HCT116 (cell line): Measurements from ENCODE around the gene OR4C5. TPM values are rescaled to one million over a fixed set of nuclear protein-coding genes. Genes with fewer than 3 reads are reported as not detected.

Source experiments
- ATAC-seq: fragments of 200-7000 bp; cut with Tn5 transposase; 2 replicates; pipeline ENCODE4 v1.9.1; 2020; ENCODE audit warnings: mild to moderate bottlenecking, moderate library complexity
- BruUV-seq: library from RNA; stranded (reverse); fragments of 400-500 nt; replicated peaks from 2 replicates; lab custom pipeline; 2021; lab: Mats Ljungman, UMichigan
- CTCF ChIA-PET: fragments of 300-600 bp; sonication (Branson Sonifier 250); formaldehyde crosslinking; loops from one replicate; lab custom pipeline; 2021; ENCODE audit warnings: antibody characterized with exemption; lab: Charles Lee
- POLR2A ChIA-PET: fragments of 300-600, 350-600 bp; sonication (Branson Sonifier 250); formaldehyde crosslinking; loops from one replicate; lab custom pipeline; 2021; ENCODE audit warnings: antibody characterized with exemption; lab: Charles Lee
- RAD21 ChIA-PET, 2 experiments: fragments of 300-600 bp; sonication (Branson Sonifier 250); formaldehyde crosslinking; loops; one replicate each; lab custom pipeline; 2023; ENCODE audit warnings: low total read pairs in 2 of 2; ENCODE audit not compliant: uncharacterized antibody in 2 of 2, unreplicated experiment in 2 of 2, low non-redundant PET in 1 of 2; lab: Charles Lee
- DNase-seq: peaks from one replicate; pipeline ENCODE4 v3.0.0-alpha.2; 2010; ENCODE audit warnings: low read depth, low spot score
- H2AFZ ChIP-seq: fragments of 200-600 bp; shearing (Covaris generic), sonication (generic); 2 replicates; pipeline ENCODE4 v1.6.1; 2017; ENCODE audit warnings: low read depth, mixed run types, mixed read lengths, antibody characterized with exemption, low read length; ENCODE audit not compliant: poor library complexity, severe bottlenecking
- H3K27ac ChIP-seq: 2 replicates; pipeline ENCODE4 v1.5.1; 2012; ENCODE audit warnings: low read depth, low read length
- H3K27me3 ChIP-seq: fragments of 200-600 bp; sonication (generic); 2 replicates; pipeline ENCODE4 v1.6.1; 2016; ENCODE audit warnings: mixed run types, low read length, mixed read lengths; ENCODE audit not compliant: insufficient read depth
- H3K36me3 ChIP-seq, 2 experiments: fragments of 200-500 bp in 1 of 2; fragments of 200-600 bp in 1 of 2; sonication (Bioruptor generic) in 1 of 2; sonication (generic) in 1 of 2; 2 replicates each; pipeline versions ENCODE4 v1.5.1 to v1.6.1; 2014 to 2016; ENCODE audit warnings: low read length in 2 of 2, inconsistent platforms in 1 of 2, mixed read lengths in 1 of 2, mixed run types in 1 of 2; ENCODE audit not compliant: insufficient read depth in 2 of 2, control insufficient read depth in 1 of 2
- H3K4me1 ChIP-seq, 2 experiments: fragments of 200-600 bp in 1 of 2; sonication (generic) in 1 of 2; 2 replicates each; pipeline versions ENCODE4 v1.5.1 to v1.6.1; 2012 to 2017; ENCODE audit warnings: low read length in 2 of 2, inconsistent platforms in 1 of 2, mild to moderate bottlenecking in 1 of 2, mixed read lengths in 1 of 2, mixed run types in 1 of 2, moderate library complexity in 1 of 2; ENCODE audit not compliant: insufficient read depth in 2 of 2, control insufficient read depth in 1 of 2
- H3K4me2 ChIP-seq: fragments of 200-600 bp; sonication (generic); 2 replicates; pipeline ENCODE4 v1.6.1; 2017; ENCODE audit warnings: mixed run types, low read length, mixed read lengths
- H3K4me3 ChIP-seq, 2 experiments: fragments of 200-600 bp in 1 of 2; sonication (generic) in 1 of 2; replicated peaks in 1 of 2; 2 replicates each; pipeline ENCODE4 v1.5.1; 2011 to 2016; ENCODE audit warnings: low read length in 2 of 2, control low read depth in 1 of 2, low read depth in 1 of 2, mild to moderate bottlenecking in 1 of 2, mixed read lengths in 1 of 2, mixed run types in 1 of 2
- H3K79me2 ChIP-seq: fragments of 200-600 bp; sonication (generic); 2 replicates; pipeline ENCODE4 v1.6.1; 2017; ENCODE audit warnings: mild to moderate bottlenecking, mixed run types, low read length, moderate library complexity, mixed read lengths; ENCODE audit not compliant: insufficient read depth
- H3K9ac ChIP-seq: fragments of 200-600 bp; sonication (generic); 2 replicates; pipeline ENCODE4 v1.6.1; 2016; ENCODE audit warnings: low read length, mixed read lengths
- H3K9me2 ChIP-seq: fragments of 200-600 bp; sonication (generic), shearing (Covaris generic); 2 replicates; pipeline ENCODE4 v1.6.1; 2017; ENCODE audit warnings: mixed run types, mild to moderate bottlenecking, moderate library complexity; ENCODE audit not compliant: insufficient read depth
- H3K9me3 ChIP-seq, 2 experiments: fragments of 200-500 bp in 1 of 2; fragments of 200-600 bp in 1 of 2; sonication (Bioruptor generic) in 1 of 2; sonication (generic) in 1 of 2; 2 replicates each; pipeline ENCODE4 v1.6.1; 2014 to 2017; ENCODE audit warnings: low read length in 2 of 2, mixed read lengths in 2 of 2, inconsistent platforms in 1 of 2, low read depth in 1 of 2, mild to moderate bottlenecking in 1 of 2, mixed run types in 1 of 2, moderate library complexity in 1 of 2; ENCODE audit not compliant: control insufficient read depth in 1 of 2, insufficient read depth in 1 of 2
- H4K20me1 ChIP-seq: fragments of 200-600 bp; sonication (generic), shearing (Covaris generic); 2 replicates; pipeline ENCODE4 v1.6.1; 2017; ENCODE audit warnings: mixed run types, mild to moderate bottlenecking, moderate library complexity; ENCODE audit not compliant: insufficient read depth
- EGR1 ChIP-seq: IDR thresholded peaks from 2 replicates; pipeline ENCODE4 v1.6.1; 2012; ENCODE audit warnings: low read depth
- EZH2phosphoT487 ChIP-seq: fragments of 200-600 bp; IDR thresholded peaks from 2 replicates; pipeline ENCODE4 v1.6.1; 2018; ENCODE audit warnings: antibody characterized with exemption, borderline replicate concordance
- JUND ChIP-seq: IDR thresholded peaks from 2 replicates; pipeline ENCODE4 v1.6.1; 2012
- TCF7L2 ChIP-seq: IDR thresholded peaks from 2 replicates; pipeline ENCODE4 v1.7.0; 2011; ENCODE audit warnings: borderline replicate concordance, inconsistent platforms; ENCODE audit not compliant: insufficient read depth, insufficient read length; ENCODE audit errors: extremely low read depth
- intact Hi-C: fragments of 100-400 bp; cut with micrococcal nuclease; formaldehyde crosslinking; loops from 2 replicates; pipeline ENCODE4 v1.10.0; 2022
- total RNA-seq: library from RNA; stranded (reverse); gene quantifications from one replicate; pipeline ENCODE4 v1.2.1, GENCODE V29; 2021; ENCODE audit not compliant: unreplicated experiment
- TF ChIP-seq, protein P1 (sequence below): IDR thresholded peaks from 2 replicates; pipeline ENCODE4 v1.6.1; 2012; ENCODE audit warnings: low read depth
- TF ChIP-seq, protein P2 (sequence below): IDR thresholded peaks from 2 replicates; pipeline ENCODE4 v1.6.1; 2012
- TF ChIP-seq, protein P3 (sequence below): IDR thresholded peaks from 2 replicates; pipeline ENCODE4 v1.6.1; 2012

Gene OR4C5
- total RNA-seq, 1 experiment from 2014 or later, result not detected

DNA sequence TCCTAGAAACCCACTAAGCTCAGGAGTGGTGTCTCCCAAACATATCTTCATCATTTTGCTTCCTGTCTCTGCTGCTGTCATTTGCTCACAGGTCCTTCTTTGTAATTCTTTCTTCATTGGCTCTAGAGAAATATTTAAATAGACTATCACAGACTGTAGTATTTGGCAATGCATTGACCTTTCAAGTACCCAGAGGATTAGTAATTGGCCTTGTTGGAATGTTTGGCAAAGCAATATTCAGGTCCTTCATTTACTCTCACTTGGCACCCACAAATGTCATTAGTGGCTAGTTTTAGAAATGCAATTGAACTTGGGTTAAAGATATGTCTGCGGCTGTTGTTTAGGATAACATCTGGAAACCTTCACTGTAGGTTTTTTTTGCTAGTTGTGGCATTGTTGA is 11.6 kb downstream of the OR4C5 start:
- RAD21 ChIA-PET, result no interaction called here
- H3K79me2 ChIP-seq, result no peaks in the 10 kb centered on the region
- H3K27ac ChIP-seq, result no peak overlapping the region
- H3K4me2 ChIP-seq, result no peak overlapping the region
- H3K4me1 ChIP-seq, result no peaks in the 10 kb centered on the region
- no peak overlapping the region for H2AFZ ChIP-seq
- DNase-seq (no peak), ATAC-seq (no peak)
- TF ChIP-seq, protein P1, sequence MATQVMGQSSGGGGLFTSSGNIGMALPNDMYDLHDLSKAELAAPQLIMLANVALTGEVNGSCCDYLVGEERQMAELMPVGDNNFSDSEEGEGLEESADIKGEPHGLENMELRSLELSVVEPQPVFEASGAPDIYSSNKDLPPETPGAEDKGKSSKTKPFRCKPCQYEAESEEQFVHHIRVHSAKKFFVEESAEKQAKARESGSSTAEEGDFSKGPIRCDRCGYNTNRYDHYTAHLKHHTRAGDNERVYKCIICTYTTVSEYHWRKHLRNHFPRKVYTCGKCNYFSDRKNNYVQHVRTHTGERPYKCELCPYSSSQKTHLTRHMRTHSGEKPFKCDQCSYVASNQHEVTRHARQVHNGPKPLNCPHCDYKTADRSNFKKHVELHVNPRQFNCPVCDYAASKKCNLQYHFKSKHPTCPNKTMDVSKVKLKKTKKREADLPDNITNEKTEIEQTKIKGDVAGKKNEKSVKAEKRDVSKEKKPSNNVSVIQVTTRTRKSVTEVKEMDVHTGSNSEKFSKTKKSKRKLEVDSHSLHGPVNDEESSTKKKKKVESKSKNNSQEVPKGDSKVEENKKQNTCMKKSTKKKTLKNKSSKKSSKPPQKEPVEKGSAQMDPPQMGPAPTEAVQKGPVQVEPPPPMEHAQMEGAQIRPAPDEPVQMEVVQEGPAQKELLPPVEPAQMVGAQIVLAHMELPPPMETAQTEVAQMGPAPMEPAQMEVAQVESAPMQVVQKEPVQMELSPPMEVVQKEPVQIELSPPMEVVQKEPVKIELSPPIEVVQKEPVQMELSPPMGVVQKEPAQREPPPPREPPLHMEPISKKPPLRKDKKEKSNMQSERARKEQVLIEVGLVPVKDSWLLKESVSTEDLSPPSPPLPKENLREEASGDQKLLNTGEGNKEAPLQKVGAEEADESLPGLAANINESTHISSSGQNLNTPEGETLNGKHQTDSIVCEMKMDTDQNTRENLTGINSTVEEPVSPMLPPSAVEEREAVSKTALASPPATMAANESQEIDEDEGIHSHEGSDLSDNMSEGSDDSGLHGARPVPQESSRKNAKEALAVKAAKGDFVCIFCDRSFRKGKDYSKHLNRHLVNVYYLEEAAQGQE, result no peak
- TF ChIP-seq TCF7L2, result no peak
- no peak for TF ChIP-seq JUND
- no peak for TF ChIP-seq EGR1
- TF ChIP-seq, protein P2, sequence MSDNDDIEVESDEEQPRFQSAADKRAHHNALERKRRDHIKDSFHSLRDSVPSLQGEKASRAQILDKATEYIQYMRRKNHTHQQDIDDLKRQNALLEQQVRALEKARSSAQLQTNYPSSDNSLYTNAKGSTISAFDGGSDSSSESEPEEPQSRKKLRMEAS, result no peak
- TF ChIP-seq EZH2phosphoT487, result no peak
- TF ChIP-seq, protein P3, sequence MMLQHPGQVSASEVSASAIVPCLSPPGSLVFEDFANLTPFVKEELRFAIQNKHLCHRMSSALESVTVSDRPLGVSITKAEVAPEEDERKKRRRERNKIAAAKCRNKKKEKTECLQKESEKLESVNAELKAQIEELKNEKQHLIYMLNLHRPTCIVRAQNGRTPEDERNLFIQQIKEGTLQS, result no peak
- no peaks in the 10 kb centered on the region for H3K36me3 ChIP-seq
- H3K9me3 ChIP-seq, result no peaks in the 10 kb centered on the region
- BruUV-seq, result no TSS peak
- no peaks in the 10 kb centered on the region for H3K27me3 ChIP-seq
- no peaks in the 10 kb centered on the region for H3K9me2 ChIP-seq
- no peak overlapping the region for H3K4me3 ChIP-seq
- intact Hi-C loops, result no loop called here
- CTCF ChIA-PET, result no interaction called here
- H3K9ac ChIP-seq, result no peak overlapping the region
- H4K20me1 ChIP-seq, result no peaks in the 10 kb centered on the region
- POLR2A ChIA-PET, result no interaction called here
